HepG2 (cell line): ENCODE data around the gene PKLR. TPM values are rescaled to one million over a fixed set of nuclear protein-coding genes. Genes with fewer than 3 reads are reported as not detected.

Experiments used
- AGO1 ChIP-seq: fragments of 200-400 bp; formaldehyde crosslinking; IDR thresholded peaks from 2 replicates; pipeline ENCODE4 v1.6.1; 2017; ENCODE audit warnings: mild to moderate bottlenecking, low read depth, low read length, moderate library complexity; ENCODE audit not compliant: poor library complexity, severe bottlenecking
- ATM ChIP-seq: fragments of 450-650 bp; IDR thresholded peaks from 2 replicates; pipeline ENCODE4 v1.7.1; 2017; ENCODE audit warnings: mild to moderate bottlenecking, borderline replicate concordance
- RAD21 ChIP-seq: fragments of 450-650 bp; formaldehyde crosslinking; IDR thresholded peaks from 2 replicates; pipeline ENCODE4 v1.5.0; 2020; ENCODE audit warnings: mild to moderate bottlenecking
- SP140L ChIP-seq: sonication (generic); formaldehyde crosslinking; IDR thresholded peaks from 2 replicates; pipeline ENCODE4 v1.4.0; 2020; ENCODE audit warnings: missing genetic modification reagents, borderline replicate concordance
- USF2 ChIP-seq, 2 experiments: sonication (generic) in 1 of 2; formaldehyde crosslinking in 1 of 2; IDR thresholded peaks; 2 replicates each; pipeline versions ENCODE4 v1.5.1 to v1.6.1; 2011 to 2020; ENCODE audit warnings: borderline replicate concordance in 1 of 2, low read depth in 1 of 2, low read length in 1 of 2, mild to moderate bottlenecking in 1 of 2, missing genetic modification reagents in 1 of 2, moderate library complexity in 1 of 2
- ZBTB49 ChIP-seq: sonication (generic); formaldehyde crosslinking; IDR thresholded peaks from 2 replicates; pipeline ENCODE4 v1.4.0; 2020; ENCODE audit warnings: missing genetic modification reagents, borderline replicate concordance
- ZNF556 ChIP-seq: sonication (generic); formaldehyde crosslinking; IDR thresholded peaks from 2 replicates; pipeline ENCODE4 v1.4.0; 2020; ENCODE audit warnings: mild to moderate bottlenecking, missing genetic modification reagents, borderline replicate concordance
- polyA plus RNA-seq, 8 experiments: library from polyadenylated mRNA; depleted of rRNA in 3 of 8; stranded (reverse) in 7 of 8; unstranded in 1 of 8; fragments of >200 nt; fragmentation: Illumina TruSeq in 4 of 8; extraction: Trizol in 4 of 8; gene quantifications; 2 replicates each; pipeline versions ENCODE4 v1.2.1 to v1.2.3, GENCODE V29; 2011 to 2016; ENCODE audit warnings: low read depth in 4 of 8, missing spikeins in 1 of 8, mixed read lengths in 1 of 8; ENCODE audit not compliant: insufficient read depth in 1 of 8
- total RNA-seq, 5 experiments: library from RNA; depleted of rRNA; stranded (reverse); fragments of >200 nt; fragmentation: Illumina TruSeq; extraction: Trizol; gene quantifications; 2 replicates each; pipeline ENCODE4 v1.2.3, GENCODE V29; 2016; ENCODE audit warnings: low read depth in 1 of 5

Gene PKLR
- total and polyA plus RNA-seq, 2 of the 13 experiments (the other 11 are each of a cell fraction or from before 2014, with no cell fraction given) = 10.3 to 29.3 TPM

GRCh38 chr1:155277070-155277901, 24.0 kb downstream of the PKLR start, which contains the start of gene HCN3 (continued):
- TF ChIP-seq USF2 (IDR thresholded peaks at IDR 0.05; ENCODE audit: low read depth, low read length) (no peak), USF2 (CRISPR knock-in tag; IDR thresholded peaks at IDR 0.05; ENCODE audit: borderline replicate concordance) (no peak), ZBTB49 (CRISPR knock-in tag) (no peak), RAD21 (CRISPR knock-in tag) (peak; percentile 91), ATM (no peak), SP140L (no peak), ZNF556 (CRISPR knock-in tag) (peak; percentile 71; the same call in 1 of the 2 replicates), AGO1 (no peak)
